ENCODE measurements around the gene KPNA2. TPM values are rescaled to one million over a fixed set of nuclear protein-coding genes. Genes with fewer than 3 reads are reported as not detected.

Gene KPNA2
- total RNA-seq, 1 donor from 2014 or later, result 100 TPM

GRCh38 chr17:68004201-68004600 lies 31.3 kb upstream of the KPNA2 start:
- H3K9me3 Mint-ChIP-seq, result no peaks in the 10 kb centered on the region
- no peaks in the 10 kb centered on the region for H3K27me3 Mint-ChIP-seq (ENCODE audit: low read depth)
- no peak overlapping the region for H3K27ac Mint-ChIP-seq
- H3K36me3 Mint-ChIP-seq, result no peaks in the 10 kb centered on the region
- no peak for DNase-seq (ENCODE audit: low spot score in 2 of 2, unreplicated experiment in 2 of 2)
- peaks cover 3% of the 10 kb centered on the region for H3K4me1 Mint-ChIP-seq
- TF ChIP-seq CTCF (IDR thresholded peaks at IDR 0.05; ENCODE audit: unreplicated experiment), result no peak
- no peak overlapping the region for H3K4me3 Mint-ChIP-seq

GRCh38 chr17:68006797-68007196 lies 28.7 kb upstream of the KPNA2 start:
- no peak overlapping the region for H3K4me3 Mint-ChIP-seq
- H3K27me3 Mint-ChIP-seq (ENCODE audit: low read depth), result no peaks in the 10 kb centered on the region
- H3K9me3 Mint-ChIP-seq, result no peaks in the 10 kb centered on the region
- H3K4me1 Mint-ChIP-seq, result peaks cover 3% of the 10 kb centered on the region
- no peak for TF ChIP-seq CTCF (IDR thresholded peaks at IDR 0.05; ENCODE audit: unreplicated experiment)
- no peak overlapping the region for H3K27ac Mint-ChIP-seq
- DNase-seq (ENCODE audit: low spot score in 2 of 2, unreplicated experiment in 2 of 2), result no peak
- no peaks in the 10 kb centered on the region for H3K36me3 Mint-ChIP-seq

- DNase-seq (ENCODE audit: low spot score in 2 of 2, unreplicated experiment in 2 of 2), result no peak
- H3K27me3 Mint-ChIP-seq (ENCODE audit: low read depth), result no peaks in the 10 kb centered on the region
- H3K9me3 Mint-ChIP-seq, result no peaks in the 10 kb centered on the region
- TF ChIP-seq CTCF (IDR thresholded peaks at IDR 0.05; ENCODE audit: unreplicated experiment), result peak; percentile 49
- H3K4me3 Mint-ChIP-seq, result peak overlapping the region; percentile 41
- H3K27ac Mint-ChIP-seq, result no peak overlapping the region
- H3K36me3 Mint-ChIP-seq, result no peaks in the 10 kb centered on the region
- peaks cover 3% of the 10 kb centered on the region for H3K4me1 Mint-ChIP-seq
Measured at GRCh38 chr17:68011199-68011665, 24.3 kb upstream of the KPNA2 start.

- TF ChIP-seq CTCF (IDR thresholded peaks at IDR 0.05; ENCODE audit: unreplicated experiment), result no peak
- Mint-ChIP-seq H3K4me1 (no peaks in the 10 kb centered on the region), H3K36me3 (no peaks in the 10 kb centered on the region), H3K27me3 (ENCODE audit: low read depth) (no peaks in the 10 kb centered on the region), H3K4me3 (no peak overlapping the region), H3K27ac (no peak overlapping the region), H3K9me3 (no peaks in the 10 kb centered on the region)
- DNase-seq (ENCODE audit: low spot score in 2 of 2, unreplicated experiment in 2 of 2), result no peak
Measured at GRCh38 chr17:68013385-68013784, 22.1 kb upstream of the KPNA2 start.

GRCh38 chr17:68015081-68015723 lies 20.3 kb upstream of the KPNA2 start:
- Mint-ChIP-seq H3K4me3 (no peak overlapping the region), H3K27ac (no peak overlapping the region), H3K36me3 (peaks cover 1% of the 10 kb centered on the region), H3K27me3 (ENCODE audit: low read depth) (peaks cover 2% of the 10 kb centered on the region), H3K4me1 (peaks cover 4% of the 10 kb centered on the region), H3K9me3 (no peaks in the 10 kb centered on the region)
- TF ChIP-seq CTCF (IDR thresholded peaks at IDR 0.05; ENCODE audit: unreplicated experiment), result no peak
- DNase-seq (ENCODE audit: low spot score in 2 of 2, unreplicated experiment in 2 of 2), result no peak

All from mesothelial cell of epicardium (in vitro differentiated cells).